ENCODE data around the gene FNDC5. TPM values are rescaled to one million over a fixed set of nuclear protein-coding genes. Genes with fewer than 3 reads are reported as not detected.

FNDC5 gene
- polyA plus RNA-seq, 1 donor from 2014 or later = 21.6 TPM

DNA sequence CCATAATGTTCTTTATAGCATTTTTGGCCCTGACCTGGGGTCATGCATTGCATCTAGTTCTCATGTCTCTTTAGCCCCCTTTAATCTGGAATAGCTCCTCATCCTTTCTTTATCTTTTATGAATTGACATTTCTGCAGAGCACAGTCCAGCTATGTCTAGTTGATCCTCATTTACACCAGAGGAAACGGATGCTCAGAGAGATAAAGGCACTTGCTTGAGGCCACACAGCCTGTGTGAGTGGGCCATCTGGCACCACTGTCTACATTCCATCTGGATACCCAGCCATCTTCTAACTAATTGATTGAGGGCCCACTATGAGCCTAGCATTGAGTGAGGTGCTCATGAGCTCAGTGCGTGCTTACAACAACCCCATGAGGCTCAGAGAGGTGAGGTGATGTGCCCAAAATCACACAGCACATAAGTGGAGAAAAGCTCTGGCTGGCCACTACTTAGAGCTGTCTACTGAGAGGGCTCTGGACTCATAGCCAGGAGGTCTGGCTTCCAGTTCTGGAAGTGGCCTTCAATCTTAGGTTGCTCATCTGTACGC is 19.1 kb upstream of the FNDC5 start:
- no peak overlapping the region for H3K4me3 ChIP-seq (ENCODE audit: low read length)
- TF ChIP-seq EZH2 (IDR thresholded peaks at IDR 0.05; ENCODE audit: borderline replicate concordance, insufficient read depth, low read length, poor library complexity, severe bottlenecking) (no peak), POLR2AphosphoS5 (IDR thresholded peaks at IDR 0.05) (no peak), MXI1 (conservative IDR thresholded peaks at IDR 0.05; ENCODE audit: poor library complexity, severe bottlenecking) (no peak), SMC3 (conservative IDR thresholded peaks at IDR 0.05; ENCODE audit: poor library complexity) (no peak), TAF1 (IDR thresholded peaks at IDR 0.05; ENCODE audit: low read depth) (no peak), REST (IDR thresholded peaks at IDR 0.05; ENCODE audit: borderline replicate concordance) (no peak), RAD21 (conservative IDR thresholded peaks at IDR 0.05) (no peak), EP300 (conservative IDR thresholded peaks at IDR 0.05; ENCODE audit: poor library complexity, severe bottlenecking) (no peak)
- TF ChIP-seq, protein P1, sequence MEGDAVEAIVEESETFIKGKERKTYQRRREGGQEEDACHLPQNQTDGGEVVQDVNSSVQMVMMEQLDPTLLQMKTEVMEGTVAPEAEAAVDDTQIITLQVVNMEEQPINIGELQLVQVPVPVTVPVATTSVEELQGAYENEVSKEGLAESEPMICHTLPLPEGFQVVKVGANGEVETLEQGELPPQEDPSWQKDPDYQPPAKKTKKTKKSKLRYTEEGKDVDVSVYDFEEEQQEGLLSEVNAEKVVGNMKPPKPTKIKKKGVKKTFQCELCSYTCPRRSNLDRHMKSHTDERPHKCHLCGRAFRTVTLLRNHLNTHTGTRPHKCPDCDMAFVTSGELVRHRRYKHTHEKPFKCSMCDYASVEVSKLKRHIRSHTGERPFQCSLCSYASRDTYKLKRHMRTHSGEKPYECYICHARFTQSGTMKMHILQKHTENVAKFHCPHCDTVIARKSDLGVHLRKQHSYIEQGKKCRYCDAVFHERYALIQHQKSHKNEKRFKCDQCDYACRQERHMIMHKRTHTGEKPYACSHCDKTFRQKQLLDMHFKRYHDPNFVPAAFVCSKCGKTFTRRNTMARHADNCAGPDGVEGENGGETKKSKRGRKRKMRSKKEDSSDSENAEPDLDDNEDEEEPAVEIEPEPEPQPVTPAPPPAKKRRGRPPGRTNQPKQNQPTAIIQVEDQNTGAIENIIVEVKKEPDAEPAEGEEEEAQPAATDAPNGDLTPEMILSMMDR (IDR thresholded peaks at IDR 0.05; ENCODE audit: poor library complexity, severe bottlenecking) = no peak
- no peaks in the 10 kb centered on the region for H3K79me2 ChIP-seq (replicated peaks; ENCODE audit: insufficient read depth, low read length)
- no peak overlapping the region for H3K9ac ChIP-seq (ENCODE audit: low read length)
- H3K9me3 ChIP-seq (ENCODE audit: low read length) = no peaks in the 10 kb centered on the region
- H3K9me2 ChIP-seq (ENCODE audit: insufficient read depth, low read length) = no peaks in the 10 kb centered on the region
- peaks cover 40% of the 10 kb centered on the region for H3K27me3 ChIP-seq (ENCODE audit: insufficient read depth, low read depth, low read length)
- no peak overlapping the region for H3K27ac ChIP-seq (ENCODE audit: low read length)
- H2AFZ ChIP-seq (ENCODE audit: low read depth, low read length) = no peak overlapping the region
- no peaks in the 10 kb centered on the region for H4K20me1 ChIP-seq (ENCODE audit: insufficient read depth)
- no peak overlapping the region for H3K4me2 ChIP-seq (ENCODE audit: low read length)
- no peaks in the 10 kb centered on the region for H3K36me3 ChIP-seq (ENCODE audit: insufficient read depth, low read length)
- no peaks in the 10 kb centered on the region for H3F3A ChIP-seq (ENCODE audit: insufficient read depth, low read length, poor library complexity, severe bottlenecking)

GRCh38 chr1:32888677-32889420 is 18.1 kb upstream of the FNDC5 start:
- Histone ChIP-seq H3K36me3 (ENCODE audit: insufficient read depth, low read length) (no peaks in the 10 kb centered on the region), H3K9ac (ENCODE audit: low read length) (no peak overlapping the region), H3K9me2 (ENCODE audit: insufficient read depth, low read length) (no peaks in the 10 kb centered on the region), H3K4me3 (ENCODE audit: low read length) (no peak overlapping the region), H3F3A (ENCODE audit: insufficient read depth, low read length, poor library complexity, severe bottlenecking) (no peaks in the 10 kb centered on the region), H4K20me1 (ENCODE audit: insufficient read depth) (no peaks in the 10 kb centered on the region), H2AFZ (ENCODE audit: low read depth, low read length) (no peak overlapping the region), H3K79me2 (replicated peaks; ENCODE audit: insufficient read depth, low read length) (no peaks in the 10 kb centered on the region), H3K27ac (ENCODE audit: low read length) (no peak overlapping the region), H3K9me3 (ENCODE audit: low read length) (no peaks in the 10 kb centered on the region), H3K27me3 (ENCODE audit: insufficient read depth, low read depth, low read length) (peaks cover 40% of the 10 kb centered on the region), H3K4me2 (ENCODE audit: low read length) (no peak overlapping the region)
- TF ChIP-seq TAF1 (IDR thresholded peaks at IDR 0.05; ENCODE audit: low read depth) = no peak
- TF ChIP-seq RAD21 (conservative IDR thresholded peaks at IDR 0.05) = no peak
- TF ChIP-seq REST (IDR thresholded peaks at IDR 0.05; ENCODE audit: borderline replicate concordance) = no peak
- TF ChIP-seq, protein P1 (IDR thresholded peaks at IDR 0.05; ENCODE audit: poor library complexity, severe bottlenecking) = no peak
- no peak for TF ChIP-seq SMC3 (conservative IDR thresholded peaks at IDR 0.05; ENCODE audit: poor library complexity)
- TF ChIP-seq EP300 (conservative IDR thresholded peaks at IDR 0.05; ENCODE audit: poor library complexity, severe bottlenecking) = no peak
- TF ChIP-seq EZH2 (IDR thresholded peaks at IDR 0.05; ENCODE audit: borderline replicate concordance, insufficient read depth, low read length, poor library complexity, severe bottlenecking) = no peak
- no peak for TF ChIP-seq POLR2AphosphoS5 (IDR thresholded peaks at IDR 0.05)
- TF ChIP-seq MXI1 (conservative IDR thresholded peaks at IDR 0.05; ENCODE audit: poor library complexity, severe bottlenecking) = no peak

Data from neural cell (in vitro differentiated cells).